NCI-H345 treated with DMSO at 0.1 percent for 48 hours (cell line): ENCODE measurements around the gene WDR45B.

Source experiments
- DNase-seq: peaks from one replicate; lab custom pipeline; 2025; ENCODE audit not compliant: unreplicated experiment; lab: John Stamatoyannopoulos, UW

WDR45B gene

GRCh38 chr17:82631544-82631943 is 16.7 kb downstream of the WDR45B start:
- DNase-seq = no peak

GRCh38 chr17:82630212-82630611 is 18.0 kb downstream of the WDR45B start:
- no peak for DNase-seq

- no peak for DNase-seq
These were observed 18.5 kb downstream of the WDR45B start for GRCh38 chr17:82629748-82630147.

- DNase-seq = no peak
These were observed 20.8 kb downstream of the WDR45B start for GRCh38 chr17:82627405-82627804.

- no peak for DNase-seq
These were observed 24.5 kb downstream of the WDR45B start for GRCh38 chr17:82623707-82624106.

GRCh38 chr17:82619641-82620040 is 28.6 kb downstream of the WDR45B start:
- no peak for DNase-seq

- no peak for DNase-seq
These were observed 29.0 kb downstream of the WDR45B start for GRCh38 chr17:82619211-82619610.

GRCh38 chr17:82616021-82616711 is 32.1 kb downstream of the WDR45B start:
- no peak for DNase-seq

GRCh38 chr17:82615084-82616020 is 32.9 kb downstream of the WDR45B start:
- DNase-seq = no peak

- DNase-seq = no peak
These were observed 34.1 kb downstream of the WDR45B start for GRCh38 chr17:82614095-82614631.

GRCh38 chr17:82613283-82614094 is 34.8 kb downstream of the WDR45B start:
- peak; percentile 50 for DNase-seq

- DNase-seq = no peak
These were observed 36.8 kb downstream of the WDR45B start for GRCh38 chr17:82611140-82612058.

- DNase-seq = no peak
These were observed 38.6 kb downstream of the WDR45B start for GRCh38 chr17:82609655-82610054.

GRCh38 chr17:82608816-82609215 is 39.4 kb downstream of the WDR45B start:
- DNase-seq = no peak

- DNase-seq = no peak
These were observed 42.2 kb downstream of the WDR45B start for GRCh38 chr17:82605939-82606600.

- no peak for DNase-seq
These were observed 43.7 kb downstream of the WDR45B start for GRCh38 chr17:82604532-82604931.

GRCh38 chr17:82603981-82604448 is 44.2 kb downstream of the WDR45B start:
- DNase-seq = no peak

GRCh38 chr17:82602986-82603710 is 45.1 kb downstream of the WDR45B start:
- no peak for DNase-seq

- no peak for DNase-seq
These were observed 45.8 kb downstream of the WDR45B start for GRCh38 chr17:82602487-82602886.
